ENCODE results near the gene POLDIP3.

POLDIP3 gene

DNA sequence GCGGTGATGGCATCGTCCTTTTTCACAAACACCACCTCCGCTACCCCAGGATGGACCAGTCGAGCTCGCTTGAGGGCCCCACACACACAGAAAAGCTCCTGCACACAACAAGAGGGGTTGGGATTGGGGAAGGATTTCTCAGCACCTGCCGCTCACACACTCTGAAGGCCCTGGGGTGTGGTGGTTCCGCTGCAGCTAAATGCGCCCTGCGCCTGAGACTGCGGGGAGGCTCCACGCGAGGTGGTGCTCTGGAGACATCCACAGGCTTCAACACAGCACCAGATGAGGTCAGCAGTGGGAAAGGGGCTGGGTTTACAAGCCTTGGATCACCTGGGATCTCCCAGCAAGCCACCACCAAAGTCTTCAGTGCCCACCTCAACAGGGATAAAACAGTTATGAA is 22.7 kb downstream of the POLDIP3 start:
- Mint-ChIP-seq H3K4me1 (no peaks in the 10 kb centered on the region), H3K4me3 (no peak overlapping the region), H3K27ac (no peak overlapping the region), H3K27me3 (ENCODE audit: low read depth, poor library complexity) (peaks cover 2% of the 10 kb centered on the region), H3K36me3 (ENCODE audit: low read depth) (peaks cover 78% of the 10 kb centered on the region), H3K9me3 (no peaks in the 10 kb centered on the region)
- no peak for DNase-seq
- no peak for TF ChIP-seq CTCF (IDR thresholded peaks at IDR 0.05)

GRCh38 chr22:42587588-42588175 is 27.0 kb downstream of the POLDIP3 start:
- no peak for DNase-seq
- no peaks in the 10 kb centered on the region for H3K9me3 Mint-ChIP-seq
- TF ChIP-seq CTCF (IDR thresholded peaks at IDR 0.05) = no peak
- peaks cover 87% of the 10 kb centered on the region for H3K36me3 Mint-ChIP-seq (ENCODE audit: low read depth)
- no peaks in the 10 kb centered on the region for H3K4me1 Mint-ChIP-seq
- H3K4me3 Mint-ChIP-seq = no peak overlapping the region
- peaks cover 8% of the 10 kb centered on the region for H3K27me3 Mint-ChIP-seq (ENCODE audit: low read depth, poor library complexity)
- no peak overlapping the region for H3K27ac Mint-ChIP-seq

DNA sequence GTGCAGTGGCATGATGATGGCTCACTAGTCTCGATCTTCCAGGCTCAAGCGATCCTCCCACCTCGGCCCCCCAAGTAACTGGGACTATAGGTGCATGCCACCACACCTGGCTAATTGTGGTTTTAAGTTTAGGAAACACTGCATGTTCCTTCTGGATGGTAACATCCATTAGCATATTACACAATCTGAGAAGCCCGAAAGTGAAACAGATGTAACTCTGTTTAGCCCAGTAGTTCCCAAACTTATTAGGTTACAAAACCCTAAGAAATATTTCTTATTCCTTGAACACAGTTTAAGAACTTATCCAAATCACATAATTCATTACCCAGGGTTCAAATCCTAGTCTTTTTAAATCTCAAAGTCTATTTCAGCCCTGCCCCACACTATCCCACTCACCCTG is 28.3 kb downstream of the POLDIP3 start:
- Mint-ChIP-seq H3K27ac (no peak overlapping the region), H3K9me3 (no peaks in the 10 kb centered on the region), H3K36me3 (ENCODE audit: low read depth) (peaks cover 74% of the 10 kb centered on the region), H3K4me1 (peaks cover 8% of the 10 kb centered on the region), H3K4me3 (no peak overlapping the region), H3K27me3 (ENCODE audit: low read depth, poor library complexity) (peaks cover 8% of the 10 kb centered on the region)
- no peak for TF ChIP-seq CTCF (IDR thresholded peaks at IDR 0.05)
- DNase-seq = no peak

DNA sequence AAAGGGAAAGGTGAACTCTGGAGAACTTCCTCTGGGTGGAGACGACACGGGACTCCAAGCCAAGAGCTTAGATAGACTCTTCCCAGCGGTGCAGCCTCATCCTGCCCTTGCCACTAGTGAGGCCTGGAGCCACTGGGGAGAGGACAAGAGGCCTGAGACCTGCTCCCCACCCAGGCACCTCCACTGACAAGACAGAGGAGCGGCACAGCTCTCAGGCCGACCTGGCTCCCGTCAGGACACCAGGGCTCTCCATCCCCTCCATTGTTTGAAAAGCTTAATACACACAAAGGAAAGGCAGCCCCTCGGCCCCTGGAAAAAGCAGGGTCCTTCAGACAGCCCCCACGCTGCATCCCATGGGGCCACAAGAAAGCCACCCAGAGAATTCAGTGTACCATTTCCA is 29.6 kb downstream of the POLDIP3 start:
- Mint-ChIP-seq H3K36me3 (ENCODE audit: low read depth) (peaks cover 61% of the 10 kb centered on the region), H3K27me3 (ENCODE audit: low read depth, poor library complexity) (peaks cover 8% of the 10 kb centered on the region), H3K9me3 (no peaks in the 10 kb centered on the region), H3K27ac (peak overlapping the region; percentile 54), H3K4me3 (no peak overlapping the region), H3K4me1 (peaks cover 14% of the 10 kb centered on the region)
- no peak for DNase-seq
- no peak for TF ChIP-seq CTCF (IDR thresholded peaks at IDR 0.05)

DNA sequence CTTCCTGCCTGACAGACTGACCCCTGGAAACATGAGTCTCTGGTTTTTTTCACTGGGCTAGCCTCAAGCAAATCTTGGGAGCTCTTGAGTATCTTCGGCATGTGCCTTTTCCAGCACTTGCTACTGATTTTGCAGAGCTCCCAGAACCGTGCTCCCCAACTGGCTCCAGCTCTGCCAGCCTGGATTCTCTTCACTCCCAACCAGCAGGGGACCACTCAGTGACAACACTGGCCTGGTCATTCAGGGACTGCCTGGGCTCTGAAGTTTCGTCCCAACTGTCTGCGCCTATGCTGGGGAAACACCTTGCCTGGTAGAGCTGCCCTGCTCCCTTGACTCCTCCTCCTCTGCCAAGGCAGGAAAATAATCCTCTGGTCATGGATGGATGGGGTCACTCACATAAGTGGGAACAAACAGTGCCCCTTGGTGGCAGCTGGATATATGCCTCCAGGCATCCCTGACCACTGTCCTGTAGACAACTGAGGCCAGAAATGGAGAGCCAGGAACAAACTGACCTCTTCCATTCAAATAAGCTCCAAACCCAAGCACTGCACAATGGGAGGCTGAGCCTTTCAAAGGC is 30.2 kb downstream of the POLDIP3 start:
- TF ChIP-seq CTCF (IDR thresholded peaks at IDR 0.05) = no peak
- Mint-ChIP-seq H3K27ac (peak overlapping the region; percentile 54), H3K9me3 (no peaks in the 10 kb centered on the region), H3K27me3 (ENCODE audit: low read depth, poor library complexity) (peaks cover 8% of the 10 kb centered on the region), H3K4me1 (peaks cover 14% of the 10 kb centered on the region), H3K36me3 (ENCODE audit: low read depth) (peaks cover 54% of the 10 kb centered on the region), H3K4me3 (no peak overlapping the region)
- DNase-seq = no peak

DNA sequence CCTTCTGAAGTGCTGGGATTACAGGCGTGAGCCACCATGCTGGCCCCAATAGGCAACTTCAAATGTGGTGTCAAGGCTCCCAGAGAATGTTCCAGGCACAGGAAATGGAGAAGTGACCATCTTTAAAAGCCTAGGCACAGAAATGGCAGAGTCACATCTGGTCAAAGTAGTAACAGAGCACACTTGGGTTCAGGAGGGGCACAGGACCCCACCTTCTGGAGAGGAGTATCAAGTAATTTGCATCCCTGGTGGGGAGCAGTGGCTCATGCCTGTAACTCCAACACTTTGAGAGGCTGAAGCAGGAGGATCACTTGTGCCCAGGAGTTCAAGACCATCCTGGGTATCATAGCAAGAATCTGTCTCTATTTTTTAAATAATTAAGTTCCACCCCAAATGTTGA is 31.7 kb downstream of the POLDIP3 start:
- H3K36me3 Mint-ChIP-seq (ENCODE audit: low read depth) = peaks cover 48% of the 10 kb centered on the region
- DNase-seq = no peak
- H3K4me1 Mint-ChIP-seq = peaks cover 14% of the 10 kb centered on the region
- H3K27me3 Mint-ChIP-seq (ENCODE audit: low read depth, poor library complexity) = peaks cover 7% of the 10 kb centered on the region
- peak overlapping the region; percentile 97 for H3K4me3 Mint-ChIP-seq
- no peaks in the 10 kb centered on the region for H3K9me3 Mint-ChIP-seq
- TF ChIP-seq CTCF (IDR thresholded peaks at IDR 0.05) = no peak
- peak overlapping the region; percentile 29 for H3K27ac Mint-ChIP-seq

Data from nephron progenitor cell (in vitro differentiated cells).